ENCODE data around the gene BDKRB2. TPM values are rescaled to one million over a fixed set of nuclear protein-coding genes. Genes with fewer than 3 reads are reported as not detected.

The BDKRB2 gene
- total and polyA plus RNA-seq, 2 of the 8 experiments (the other 6 are each of a cell fraction or from before 2014, with no cell fraction given): 0.13 to 0.21 TPM

DNA sequence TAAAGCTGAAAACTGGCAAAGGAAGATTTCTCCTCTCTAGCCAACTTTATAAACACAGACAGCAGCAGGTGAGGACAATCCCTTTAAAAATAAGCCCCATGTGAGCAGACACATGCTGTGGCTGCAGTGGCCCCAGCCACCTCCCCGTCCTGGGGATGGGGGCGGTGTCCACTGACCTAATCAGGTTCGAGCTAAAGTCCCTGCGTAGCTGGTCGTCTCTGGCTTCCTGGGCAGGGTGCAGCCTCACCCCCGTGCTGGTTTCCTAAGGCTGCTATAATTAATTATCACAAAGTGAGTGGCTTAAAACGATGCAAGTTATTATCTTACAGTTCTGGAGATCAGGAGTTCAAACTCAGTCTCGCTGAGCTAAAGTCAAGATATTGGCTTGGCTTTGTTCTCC, 52.4 kb downstream of the BDKRB2 start:
- TF ChIP-seq CREB1 (IDR thresholded peaks at IDR 0.05) (no peak), NRF1 (IDR thresholded peaks at IDR 0.05; ENCODE audit: low read depth, low read length) (no peak), CBX5 (IDR thresholded peaks at IDR 0.05; ENCODE audit: low read depth, low read length) (no peak), CBX8 (IDR thresholded peaks at IDR 0.05; ENCODE audit: borderline replicate concordance, low read depth, low read length) (no peak), TAF1 (IDR thresholded peaks at IDR 0.05; ENCODE audit: low read depth, low read length) (no peak), SIX5 (IDR thresholded peaks at IDR 0.05; ENCODE audit: low read depth, low read length) (no peak)
- no peak overlapping the region for H4K5ac ChIP-seq (ENCODE audit: insufficient read length, low read depth, low read length)

More for the DNA sequence above, 52.4 kb downstream of the BDKRB2 start:
- no peak overlapping the region for H3K18ac ChIP-seq (ENCODE audit: extremely low read depth, low read length)
- no peak for FAIRE-seq
- no peaks in the 10 kb centered on the region for H3K36me3 ChIP-seq (ENCODE audit: control insufficient read depth in 2 of 4, insufficient read depth in 4 of 4, low read length in 3 of 4)
- H2BK12ac ChIP-seq (ENCODE audit: low read depth, low read length): no peak overlapping the region
- CTCF ChIA-PET (ENCODE audit: partially characterized antibody): interaction anchor here (0.6 to 1.7 kb wide), 4 partner anchors 18 to 158 kb away, joined by 3 to 7 read pairs (median 3); no protein-coding TSS in a partner anchor
- H3K56ac ChIP-seq (replicated peaks; ENCODE audit: insufficient read length, low read depth, low read length): no peak overlapping the region
- H3K9me3 ChIP-seq (ENCODE audit: insufficient read depth in 2 of 2, low read depth in 1 of 2, low read length in 1 of 2): peaks cover 0 to 7% of the 10 kb centered on the region in 2 experiments; a peak in 2 of 4 replicates
- no peaks in the 10 kb centered on the region for H4K20me1 ChIP-seq (replicated peaks in 1 of 2; ENCODE audit: control insufficient read depth in 1 of 2, insufficient read depth in 2 of 2, low read length in 2 of 2)
- H3K4me3 ChIP-seq (ENCODE audit: extremely low read depth in 1 of 4, insufficient read depth in 2 of 4, low read depth in 3 of 4, low read length in 4 of 4): no peak overlapping the region
- no peaks in the 10 kb centered on the region for H3K79me2 ChIP-seq (ENCODE audit: control insufficient read depth in 1 of 2, insufficient read depth in 2 of 2, low read length in 2 of 2)
- H3K4me2 ChIP-seq (ENCODE audit: insufficient read depth in 1 of 2, low read depth in 2 of 2, low read length in 2 of 2): no peak overlapping the region
- no peaks in the 10 kb centered on the region; a peak in 1 of 7 replicates for H3K4me1 ChIP-seq (replicated peaks in 1 of 4; ENCODE audit: control insufficient read depth in 3 of 4, insufficient read depth in 4 of 4, low read length in 3 of 4)
- no peak overlapping the region for H3K23ac ChIP-seq (ENCODE audit: insufficient read length)
- no peak overlapping the region for H2BK20ac ChIP-seq (ENCODE audit: low read length)
- no peak overlapping the region for H2AK5ac ChIP-seq (ENCODE audit: low read depth, low read length)
- H4K8ac ChIP-seq (ENCODE audit: extremely low read depth, insufficient read depth, low read length): no peak overlapping the region
- DNase-seq (ENCODE audit: low read depth in 1 of 2, low spot score in 2 of 2): no peak
- no peak overlapping the region for H3K14ac ChIP-seq (ENCODE audit: insufficient read length)
- WGBS, 2 experiments (ENCODE audit: extremely low coverage in 1 of 2, insufficient coverage in 1 of 2, insufficient read length in 1 of 2, insufficient replicate concordance in 2 of 2, low coverage in 1 of 2, low lambda C conversion rate in 2 of 2, missing lambda C conversion rate in 1 of 2): 84% methylated on average over 6 of the region's 8 CpGs; no CpG with 5 or more reads in 1 of the 2 experiments
- no peak overlapping the region for H2BK15ac ChIP-seq (ENCODE audit: low read length)
- POLR2A ChIA-PET (ENCODE audit: partially characterized antibody): no interaction called here
- no peak overlapping the region for H2AFZ ChIP-seq (ENCODE audit: low read length)
- no peak overlapping the region for H3K4ac ChIP-seq (replicated peaks; ENCODE audit: insufficient read length, low read depth, low read length)
- no peak overlapping the region for H2BK120ac ChIP-seq (replicated peaks; ENCODE audit: low read depth, low read length)
- no peaks in the 10 kb centered on the region for H3K23me2 ChIP-seq (ENCODE audit: low read depth, low read length)
- no peak overlapping the region for H3K27ac ChIP-seq (ENCODE audit: low read depth, low read length)
- H2BK5ac ChIP-seq (ENCODE audit: low read depth, low read length): no peak overlapping the region
- H3K79me1 ChIP-seq (ENCODE audit: low read depth, low read length): no peaks in the 10 kb centered on the region
- H3K27me3 ChIP-seq (replicated peaks in 1 of 4; ENCODE audit: control insufficient read depth in 3 of 4, extremely low read depth in 1 of 4, insufficient read depth in 3 of 4, low read length in 3 of 4): no peaks in the 10 kb centered on the region
- no peak overlapping the region for H4K91ac ChIP-seq (replicated peaks; ENCODE audit: insufficient read length, low read length)
- H3K9ac ChIP-seq (replicated peaks in 1 of 4; ENCODE audit: extremely low read depth in 1 of 4, low read depth in 3 of 4, low read length in 3 of 4): no peak overlapping the region

Measured in H1 (cell line).